Measurements from ENCODE around the gene PRKCA. TPM values are rescaled to one million over a fixed set of nuclear protein-coding genes. Genes with fewer than 3 reads are reported as not detected.

The PRKCA gene
- total and polyA plus RNA-seq, 4 experiments from 2014 or later = 1.1 to 107 (median 56.1) TPM

- Histone ChIP-seq H3K27me3 (ENCODE audit: insufficient read depth, low read length) (no peaks in the 10 kb centered on the region), H3K9me3 (ENCODE audit: control insufficient read depth in 1 of 2, low read length in 2 of 2) (no peaks in the 10 kb centered on the region), H3K4me3 (ENCODE audit: low read length in 2 of 2) (no peak overlapping the region), H3K4me1 (ENCODE audit: insufficient read depth, low read length) (no peaks in the 10 kb centered on the region), H3K27ac (ENCODE audit: low read depth, low read length) (no peak overlapping the region), H3K36me3 (ENCODE audit: insufficient read depth, low read length) (peaks cover 18% of the 10 kb centered on the region)
- intact Hi-C loops (cut with micrococcal nuclease) = no loop called here
- Mint-ChIP-seq H3K4me1 (no peaks in the 10 kb centered on the region), H3K27me3 (no peaks in the 10 kb centered on the region), H3K36me3 (peaks cover 56 to 68% of the 10 kb centered on the region in 2 donors), H3K27ac (peak overlapping the region in 3 of 7 donors; percentile 15 to 29 (median 22)), H3K9me3 (no peaks in the 10 kb centered on the region), H3K4me3 (no peak overlapping the region)
- DNase-seq = no peak
- ChIA-PET POLR2A (ENCODE audit: partially characterized antibody) (no interaction called here), CTCF (ENCODE audit: partially characterized antibody) (interaction anchor here (1.6 kb wide), 1 partner anchor 14 kb away, joined by 3 read pairs; no protein-coding TSS in a partner anchor)
Observed at GRCh38 chr17:66750116-66750515, 447.7 kb downstream of the PRKCA start.

- intact Hi-C loops (cut with micrococcal nuclease) = no loop called here
- Mint-ChIP-seq H3K36me3 (peaks cover 62 to 71% of the 10 kb centered on the region in 2 donors), H3K4me1 (no peaks in the 10 kb centered on the region), H3K27ac (peak overlapping the region in 1 of 7 donors; percentile 42), H3K4me3 (no peak overlapping the region), H3K27me3 (no peaks in the 10 kb centered on the region), H3K9me3 (no peaks in the 10 kb centered on the region)
- Histone ChIP-seq H3K4me1 (ENCODE audit: insufficient read depth, low read length) (no peaks in the 10 kb centered on the region), H3K27ac (ENCODE audit: low read depth, low read length) (no peak overlapping the region), H3K27me3 (ENCODE audit: insufficient read depth, low read length) (no peaks in the 10 kb centered on the region), H3K4me3 (ENCODE audit: low read length in 2 of 2) (no peak overlapping the region), H3K36me3 (ENCODE audit: insufficient read depth, low read length) (peaks cover 18% of the 10 kb centered on the region), H3K9me3 (ENCODE audit: control insufficient read depth in 1 of 2, low read length in 2 of 2) (no peaks in the 10 kb centered on the region)
- CTCF ChIA-PET (ENCODE audit: partially characterized antibody) = interaction anchor here (1.6 kb wide), 1 partner anchor 13 kb away, joined by 3 read pairs; no protein-coding TSS in a partner anchor
- no peak for DNase-seq
- POLR2A ChIA-PET (ENCODE audit: partially characterized antibody) = no interaction called here
Observed at GRCh38 chr17:66750781-66751543, 448.5 kb downstream of the PRKCA start.

GRCh38 chr17:66751771-66752170 is 449.4 kb downstream of the PRKCA start:
- ChIA-PET CTCF (ENCODE audit: partially characterized antibody) (interaction anchor here (1.6 kb wide), 1 partner anchor 12 kb away, joined by 3 read pairs; no protein-coding TSS in a partner anchor), POLR2A (ENCODE audit: partially characterized antibody) (no interaction called here)
- Mint-ChIP-seq H3K36me3 (peaks cover 63 to 67% of the 10 kb centered on the region in 2 donors), H3K4me1 (no peaks in the 10 kb centered on the region), H3K9me3 (no peaks in the 10 kb centered on the region), H3K27ac (peak overlapping the region in 1 of 7 donors; percentile 26), H3K4me3 (no peak overlapping the region), H3K27me3 (no peaks in the 10 kb centered on the region)
- Histone ChIP-seq H3K4me1 (ENCODE audit: insufficient read depth, low read length) (no peaks in the 10 kb centered on the region), H3K36me3 (ENCODE audit: insufficient read depth, low read length) (peaks cover 18% of the 10 kb centered on the region), H3K27ac (ENCODE audit: low read depth, low read length) (no peak overlapping the region), H3K9me3 (ENCODE audit: control insufficient read depth in 1 of 2, low read length in 2 of 2) (no peaks in the 10 kb centered on the region), H3K4me3 (ENCODE audit: low read length in 2 of 2) (no peak overlapping the region), H3K27me3 (ENCODE audit: insufficient read depth, low read length) (no peaks in the 10 kb centered on the region)
- DNase-seq = no peak
- intact Hi-C loops (cut with micrococcal nuclease) = no loop called here

GRCh38 chr17:66752411-66752810 is 450.0 kb downstream of the PRKCA start:
- H3K36me3 Mint-ChIP-seq = peaks cover 69 to 71% of the 10 kb centered on the region in 2 donors
- ChIA-PET CTCF (ENCODE audit: partially characterized antibody) (no interaction called here), POLR2A (ENCODE audit: partially characterized antibody) (no interaction called here)

DNA sequence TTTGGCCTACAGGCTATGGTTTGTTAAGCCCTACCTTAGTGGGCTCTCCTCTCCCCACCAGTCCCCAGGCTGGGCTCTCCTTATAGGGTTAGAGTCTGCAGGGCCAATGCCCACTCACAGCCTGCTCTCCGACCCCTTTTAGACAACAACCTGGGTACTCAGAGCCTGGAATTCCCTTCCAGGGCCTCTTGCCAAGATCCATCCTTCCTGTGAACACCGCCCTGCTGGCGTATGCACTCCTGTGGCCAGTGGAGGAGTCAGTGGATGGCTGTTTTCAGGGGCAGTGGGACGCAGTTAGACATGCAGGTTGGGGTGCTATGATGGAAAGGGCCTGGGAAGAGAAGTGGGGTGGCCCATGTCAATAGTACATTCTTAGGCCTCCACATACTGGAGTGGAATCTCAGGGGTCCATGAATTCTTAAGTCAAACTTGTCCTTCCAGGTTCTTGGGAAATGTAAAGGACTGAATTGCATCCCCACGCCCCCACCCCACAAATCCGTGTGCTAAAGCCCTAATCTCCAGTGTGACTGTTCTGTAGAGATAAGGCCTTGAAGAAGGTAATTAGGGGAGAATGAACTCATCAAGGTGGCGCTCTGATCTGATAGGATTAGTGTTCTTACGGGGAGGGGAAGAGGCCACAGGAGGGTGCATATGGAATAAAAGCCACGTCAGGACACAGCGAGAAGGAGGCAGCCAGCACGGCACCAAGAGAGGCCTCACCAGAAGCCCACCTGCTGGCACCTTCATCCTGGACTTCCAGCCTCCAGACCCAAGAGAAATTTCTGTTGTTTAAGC is 450.9 kb downstream of the PRKCA start:
- no peak overlapping the region for H3K4me3 ChIP-seq (ENCODE audit: low read length in 2 of 2)
- H3K36me3 Mint-ChIP-seq = peaks cover 65 to 69% of the 10 kb centered on the region in 2 donors
- H3K4me1 ChIP-seq (ENCODE audit: insufficient read depth, low read length) = no peaks in the 10 kb centered on the region
- peak overlapping the region in 5 of 7 donors; percentile 12 to 39 (median 15) for H3K27ac Mint-ChIP-seq
- no peaks in the 10 kb centered on the region for H3K9me3 Mint-ChIP-seq
- H3K4me1 Mint-ChIP-seq = no peaks in the 10 kb centered on the region
- H3K27me3 Mint-ChIP-seq = no peaks in the 10 kb centered on the region
- intact Hi-C loops (cut with micrococcal nuclease) = no loop called here
- POLR2A ChIA-PET (ENCODE audit: partially characterized antibody) = no interaction called here
- H3K36me3 ChIP-seq (ENCODE audit: insufficient read depth, low read length) = peaks cover 14% of the 10 kb centered on the region
- CTCF ChIA-PET (ENCODE audit: partially characterized antibody) = no interaction called here
- no peaks in the 10 kb centered on the region for H3K9me3 ChIP-seq (ENCODE audit: control insufficient read depth in 1 of 2, low read length in 2 of 2)
- DNase-seq = no peak
- no peak overlapping the region for H3K27ac ChIP-seq (ENCODE audit: low read depth, low read length)
- H3K27me3 ChIP-seq (ENCODE audit: insufficient read depth, low read length) = no peaks in the 10 kb centered on the region
- H3K4me3 Mint-ChIP-seq = no peak overlapping the region

More at GRCh38 chr17:66752411-66752810, 450.0 kb downstream of the PRKCA start:
- intact Hi-C loops (cut with micrococcal nuclease) = no loop called here
- no peak for DNase-seq
- Histone ChIP-seq H3K4me3 (ENCODE audit: low read length in 2 of 2) (no peak overlapping the region), H3K36me3 (ENCODE audit: insufficient read depth, low read length) (peaks cover 18% of the 10 kb centered on the region), H3K27me3 (ENCODE audit: insufficient read depth, low read length) (no peaks in the 10 kb centered on the region), H3K4me1 (ENCODE audit: insufficient read depth, low read length) (no peaks in the 10 kb centered on the region), H3K9me3 (ENCODE audit: control insufficient read depth in 1 of 2, low read length in 2 of 2) (no peaks in the 10 kb centered on the region), H3K27ac (ENCODE audit: low read depth, low read length) (no peak overlapping the region)
- H3K4me3 Mint-ChIP-seq = no peak overlapping the region
- no peaks in the 10 kb centered on the region for H3K27me3 Mint-ChIP-seq
- H3K9me3 Mint-ChIP-seq = no peaks in the 10 kb centered on the region
- H3K27ac Mint-ChIP-seq = no peak overlapping the region
- no peaks in the 10 kb centered on the region for H3K4me1 Mint-ChIP-seq

- Mint-ChIP-seq H3K27me3 (no peaks in the 10 kb centered on the region), H3K9me3 (no peaks in the 10 kb centered on the region), H3K27ac (peak overlapping the region in 1 of 7 donors; percentile 68), H3K36me3 (peaks cover 51 to 62% of the 10 kb centered on the region in 2 donors), H3K4me3 (peak overlapping the region in 1 of 8 donors; percentile 26), H3K4me1 (peaks cover 0 to under 1% (median 0%) of the 10 kb centered on the region in 4 donors)
- Histone ChIP-seq H3K27ac (ENCODE audit: low read depth, low read length) (no peak overlapping the region), H3K4me1 (ENCODE audit: insufficient read depth, low read length) (no peaks in the 10 kb centered on the region), H3K27me3 (ENCODE audit: insufficient read depth, low read length) (no peaks in the 10 kb centered on the region), H3K9me3 (ENCODE audit: control insufficient read depth in 1 of 2, low read length in 2 of 2) (no peaks in the 10 kb centered on the region), H3K4me3 (ENCODE audit: low read length in 2 of 2) (no peak overlapping the region), H3K36me3 (ENCODE audit: insufficient read depth, low read length) (peaks cover 4% of the 10 kb centered on the region)
- POLR2A ChIA-PET (ENCODE audit: partially characterized antibody) = no interaction called here
- DNase-seq = no peak
- CTCF ChIA-PET (ENCODE audit: partially characterized antibody) = no interaction called here
- intact Hi-C loops (cut with micrococcal nuclease) = no loop called here
Observed at GRCh38 chr17:66755101-66755943, 452.9 kb downstream of the PRKCA start.

- H3K9me3 ChIP-seq (ENCODE audit: control insufficient read depth in 1 of 2, low read length in 2 of 2) = no peaks in the 10 kb centered on the region
- H3K4me1 ChIP-seq (ENCODE audit: insufficient read depth, low read length) = no peaks in the 10 kb centered on the region
- CTCF ChIA-PET (ENCODE audit: partially characterized antibody) = no interaction called here
- H3K27ac ChIP-seq (ENCODE audit: low read depth, low read length) = no peak overlapping the region
- no peaks in the 10 kb centered on the region for H3K36me3 ChIP-seq (ENCODE audit: insufficient read depth, low read length)
- H3K4me1 Mint-ChIP-seq = peaks cover 0 to 3% (median 0%) of the 10 kb centered on the region in 4 donors
- intact Hi-C loops (cut with micrococcal nuclease) = no loop called here
- H3K4me3 ChIP-seq (ENCODE audit: low read length in 2 of 2) = no peak overlapping the region
- H3K27ac Mint-ChIP-seq = peak overlapping the region in 1 of 7 donors; percentile 68
- no peaks in the 10 kb centered on the region for H3K27me3 ChIP-seq (ENCODE audit: insufficient read depth, low read length)
- no peaks in the 10 kb centered on the region for H3K9me3 Mint-ChIP-seq
- H3K27me3 Mint-ChIP-seq = no peaks in the 10 kb centered on the region
- POLR2A ChIA-PET (ENCODE audit: partially characterized antibody) = no interaction called here
- DNase-seq = no peak
- H3K36me3 Mint-ChIP-seq = peaks cover 47 to 56% of the 10 kb centered on the region in 2 donors
- H3K4me3 Mint-ChIP-seq = no peak overlapping the region
Observed at GRCh38 chr17:66755944-66756290, 453.5 kb downstream of the PRKCA start.

All from CD4-positive, alpha-beta memory T cell (primary cell).